ENCODE results near the gene ATP4A.
A peak's percentile ranks its signal among the peaks of the same experiment; 100 is the strongest.

The ATP4A gene

DNA sequence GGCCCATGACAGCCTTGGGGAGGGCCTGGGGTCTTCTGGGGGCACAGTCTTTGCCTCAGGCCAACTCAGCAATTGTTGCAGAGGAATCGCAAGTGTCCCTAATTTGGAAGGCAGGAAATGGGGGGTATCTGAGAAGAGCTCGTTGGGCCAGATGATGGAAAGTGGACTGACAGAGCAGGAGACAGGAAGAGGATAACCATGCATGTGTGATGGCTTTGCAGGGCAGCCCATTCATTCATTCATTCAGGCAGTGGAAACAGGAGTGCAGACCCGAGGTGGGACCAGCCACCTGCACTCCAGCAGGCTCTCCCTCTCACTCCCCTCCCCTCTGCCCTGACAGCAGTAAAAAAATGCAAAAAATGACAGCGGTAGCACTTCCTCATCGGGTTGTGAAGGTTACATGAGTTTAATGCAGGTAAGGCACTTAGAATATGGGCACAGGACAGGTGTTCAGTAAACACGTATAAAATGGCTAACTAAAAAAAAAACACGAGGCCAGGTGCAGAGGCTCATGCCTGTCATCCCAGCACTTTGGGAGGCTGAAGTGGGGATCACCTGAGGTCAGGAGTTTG, 23.0 kb downstream of the ATP4A start:
- no peak for DNase-seq (ENCODE audit: low read depth)
- TF ChIP-seq, protein P1, sequence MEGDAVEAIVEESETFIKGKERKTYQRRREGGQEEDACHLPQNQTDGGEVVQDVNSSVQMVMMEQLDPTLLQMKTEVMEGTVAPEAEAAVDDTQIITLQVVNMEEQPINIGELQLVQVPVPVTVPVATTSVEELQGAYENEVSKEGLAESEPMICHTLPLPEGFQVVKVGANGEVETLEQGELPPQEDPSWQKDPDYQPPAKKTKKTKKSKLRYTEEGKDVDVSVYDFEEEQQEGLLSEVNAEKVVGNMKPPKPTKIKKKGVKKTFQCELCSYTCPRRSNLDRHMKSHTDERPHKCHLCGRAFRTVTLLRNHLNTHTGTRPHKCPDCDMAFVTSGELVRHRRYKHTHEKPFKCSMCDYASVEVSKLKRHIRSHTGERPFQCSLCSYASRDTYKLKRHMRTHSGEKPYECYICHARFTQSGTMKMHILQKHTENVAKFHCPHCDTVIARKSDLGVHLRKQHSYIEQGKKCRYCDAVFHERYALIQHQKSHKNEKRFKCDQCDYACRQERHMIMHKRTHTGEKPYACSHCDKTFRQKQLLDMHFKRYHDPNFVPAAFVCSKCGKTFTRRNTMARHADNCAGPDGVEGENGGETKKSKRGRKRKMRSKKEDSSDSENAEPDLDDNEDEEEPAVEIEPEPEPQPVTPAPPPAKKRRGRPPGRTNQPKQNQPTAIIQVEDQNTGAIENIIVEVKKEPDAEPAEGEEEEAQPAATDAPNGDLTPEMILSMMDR (IDR thresholded peaks at IDR 0.05; ENCODE audit: low read length, missing control alignments): no peak

GRCh38 chr19:35539850-35540249, 23.6 kb downstream of the ATP4A start:
- DNase-seq (ENCODE audit: low read depth): no peak
- H3K4me3 ChIP-seq (replicated peaks; ENCODE audit: low read depth, low read length): no peak overlapping the region
- TF ChIP-seq, protein P1 (IDR thresholded peaks at IDR 0.05; ENCODE audit: low read length, missing control alignments): no peak

More for the DNA sequence above, 23.0 kb downstream of the ATP4A start:
- no peak overlapping the region for H3K4me3 ChIP-seq (replicated peaks; ENCODE audit: low read depth, low read length)

- no peak for DNase-seq (ENCODE audit: low read depth)
- TF ChIP-seq, protein P1 (IDR thresholded peaks at IDR 0.05; ENCODE audit: low read length, missing control alignments): no peak
- no peak overlapping the region for H3K4me3 ChIP-seq (replicated peaks; ENCODE audit: low read depth, low read length)
Measured at GRCh38 chr19:35539314-35539713, 24.1 kb downstream of the ATP4A start.

DNA sequence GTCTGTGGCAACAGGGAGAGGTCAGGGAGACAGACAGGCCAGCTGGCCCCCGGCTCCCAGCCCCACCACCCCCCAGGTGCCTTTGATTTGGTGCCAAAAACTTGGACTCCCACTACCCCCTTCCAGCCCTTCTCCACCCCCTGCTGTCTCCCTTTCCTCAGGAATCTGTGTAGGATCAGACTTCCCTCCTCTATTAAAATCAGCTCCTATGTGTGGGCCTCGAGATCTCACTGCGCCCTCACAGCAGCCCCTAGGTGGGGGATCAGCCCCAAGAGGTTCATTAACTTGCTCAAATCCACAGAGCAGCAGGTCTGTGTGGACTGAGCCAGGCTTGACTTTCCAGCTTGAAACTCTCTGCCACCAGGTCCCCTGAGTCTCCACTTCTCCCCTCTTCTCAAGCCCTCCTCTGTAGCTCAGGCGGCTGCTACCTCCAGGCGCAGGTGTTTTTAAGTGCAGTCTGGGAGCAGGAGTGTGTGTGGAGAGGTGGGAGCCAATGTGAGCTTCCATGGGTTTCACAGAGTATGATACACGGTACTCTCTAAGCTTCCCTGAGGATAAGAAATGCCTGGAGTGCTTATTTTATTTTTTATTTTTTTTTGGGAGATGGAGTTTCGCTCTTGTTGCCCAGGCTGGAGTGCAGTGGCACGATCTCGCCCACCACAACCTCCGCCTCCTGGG, 28.5 kb downstream of the ATP4A start:
- DNase-seq (ENCODE audit: low read depth): no peak
- TF ChIP-seq, protein P1 (IDR thresholded peaks at IDR 0.05; ENCODE audit: low read length, missing control alignments): no peak
- no peak overlapping the region for H3K4me3 ChIP-seq (replicated peaks; ENCODE audit: low read depth, low read length)

- TF ChIP-seq, protein P1 (IDR thresholded peaks at IDR 0.05; ENCODE audit: low read length, missing control alignments): no peak
- H3K4me3 ChIP-seq (replicated peaks; ENCODE audit: low read depth, low read length): no peak overlapping the region
- peak; percentile 25 for DNase-seq (ENCODE audit: low read depth)
Measured at GRCh38 chr19:35533822-35534392, 29.6 kb downstream of the ATP4A start.

GRCh38 chr19:35533201-35533821, 30.1 kb downstream of the ATP4A start, which contains the start of gene GAPDHS:
GAPDHS (plus strand) TSS chr19:35533456; CDS start chr19:35533528, 72 bp downstream.
- DNase-seq (ENCODE audit: low read depth): no peak
- TF ChIP-seq, protein P1 (IDR thresholded peaks at IDR 0.05; ENCODE audit: low read length, missing control alignments): no peak
- H3K4me3 ChIP-seq (replicated peaks; ENCODE audit: low read depth, low read length): no peak within 1 kb of the TSS

All from fibroblast of pulmonary artery (primary cell).